Left lobe of liver (tissue), 2 donors: ENCODE measurements around the gene ZNF24. TPM values are rescaled to one million over a fixed set of nuclear protein-coding genes. Genes with fewer than 3 reads are reported as not detected.

Experiments used
- ATAC-seq: fragments of 200-7000 bp; cut with Tn5 transposase; one replicate; pipeline ENCODE4 v1.9.1; 2020; ENCODE audit warnings: mild to moderate bottlenecking, moderate library complexity
- DNase-seq: peaks from one replicate; pipeline ENCODE4 v3.0.0-alpha.2; 2020; ENCODE audit warnings: low spot score
- total RNA-seq: library from RNA; stranded (reverse); gene quantifications from one replicate; pipeline ENCODE4 v1.2.1, GENCODE V29; 2021
- donor health status: DM: no; HTN: no; CAD: no; lungs with moderate emphysema.
- donor health status: DM: no; HTN: yes; CAD: no.

The ZNF24 gene
- total RNA-seq, 1 donor from 2014 or later = 20.3 TPM

DNA sequence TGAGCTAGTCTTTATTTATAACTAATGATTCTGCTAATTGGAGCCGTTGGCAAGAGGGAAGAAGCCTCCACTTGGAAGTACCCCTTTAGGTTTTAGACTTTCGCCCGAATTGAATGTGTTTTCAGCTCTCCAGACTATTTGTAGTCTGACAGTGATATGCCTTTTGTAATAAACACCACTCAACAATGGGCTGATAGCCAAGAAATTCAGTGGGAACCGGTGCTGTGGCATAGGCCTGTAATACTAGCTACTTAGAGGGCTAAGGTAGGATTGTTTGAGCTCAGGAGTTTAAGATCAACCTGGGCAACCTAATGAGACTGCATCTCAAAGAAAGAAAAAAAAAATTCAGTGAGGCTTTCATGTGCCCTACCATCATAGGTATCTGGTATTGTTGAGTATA, 40.6 kb downstream of the ZNF24 start:
- DNase-seq (no peak), ATAC-seq (no peak)

DNA sequence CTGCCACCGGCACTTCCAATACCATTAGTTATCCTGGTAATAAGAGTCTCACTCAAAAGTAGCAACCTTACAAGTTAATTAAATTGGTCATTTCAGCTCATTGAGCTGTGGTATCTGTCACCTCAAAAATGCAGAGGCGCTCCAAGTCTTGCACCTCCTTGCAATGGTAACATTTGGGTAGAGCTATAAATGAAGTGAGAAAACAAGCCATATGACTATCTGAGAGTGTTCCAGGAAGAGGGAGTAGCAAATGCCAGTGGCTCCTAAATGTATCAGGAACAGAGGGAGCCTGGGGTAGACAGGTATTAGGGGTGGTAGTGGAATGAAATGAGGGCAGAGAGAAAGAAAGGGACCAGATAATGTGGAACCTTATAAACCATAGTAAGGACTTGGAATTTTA, 48.2 kb downstream of the ZNF24 start:
- ATAC-seq (no peak), DNase-seq (no peak)

- ATAC-seq (no peak), DNase-seq (no peak)
Measured at GRCh38 chr18:35291166-35291565, 53.1 kb downstream of the ZNF24 start.

DNA sequence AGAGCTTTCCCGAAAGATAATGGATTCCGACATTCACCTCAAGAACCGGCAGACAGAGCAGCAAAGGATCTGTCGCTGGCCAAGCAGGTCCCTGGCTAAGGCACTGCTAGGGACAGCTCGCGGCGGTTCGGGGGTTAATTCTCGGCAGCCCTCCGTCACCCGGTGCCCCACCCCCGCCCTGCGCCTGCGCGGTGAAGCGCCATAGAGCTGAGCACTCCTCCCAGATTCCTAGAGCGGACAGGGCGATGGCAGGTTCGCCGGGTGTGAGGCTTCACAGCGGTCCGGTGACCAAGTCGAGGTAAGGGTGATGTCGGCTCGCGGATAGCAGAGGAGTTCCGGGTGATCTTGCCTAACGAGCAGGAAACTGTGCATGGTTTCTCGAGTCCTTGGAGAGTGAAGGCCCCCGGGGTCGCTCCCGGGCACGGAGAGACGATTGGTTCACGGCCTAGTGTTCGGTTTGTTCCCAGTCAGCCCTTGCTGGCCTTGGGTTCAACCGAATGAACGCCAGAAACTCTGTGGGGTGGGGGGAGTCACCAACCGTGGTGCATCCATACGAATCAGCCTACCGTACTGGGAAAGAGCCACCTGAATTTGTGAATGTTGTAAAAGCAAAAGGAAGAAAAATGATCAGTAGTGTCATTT, 54.0 kb downstream of the ZNF24 start, which contains the start of gene ZSCAN30:
TSS of gene ZSCAN30 (minus strand) at position 136 of the 642 bp plus-strand sequence. CDS start 25,877 bp downstream, outside the sequence.
- ATAC-seq = peak; percentile 99

DNA sequence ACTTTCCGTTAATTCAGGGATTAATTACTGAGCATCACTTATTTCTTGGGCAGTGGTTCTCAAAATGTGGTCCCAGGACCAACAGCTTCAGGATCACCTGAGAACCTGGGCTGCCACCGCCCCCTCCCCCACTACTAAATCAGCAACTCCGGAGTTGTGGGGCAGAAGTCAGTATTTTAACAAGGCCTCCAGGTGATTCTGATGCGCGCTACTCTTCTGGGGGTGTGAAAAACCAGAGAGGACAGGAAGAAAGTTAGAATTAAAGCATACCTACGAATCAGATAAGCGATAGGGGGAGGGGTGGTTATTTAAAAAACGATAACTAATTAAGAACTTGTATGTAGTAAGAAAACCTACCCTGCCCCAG, 54.5 kb downstream of the ZNF24 start:
- DNase-seq (no peak), ATAC-seq (peak; percentile 63)

More for the DNA sequence above, 54.0 kb downstream of the ZNF24 start, which contains the start of gene ZSCAN30:
- peak; percentile 96 for DNase-seq

DNA sequence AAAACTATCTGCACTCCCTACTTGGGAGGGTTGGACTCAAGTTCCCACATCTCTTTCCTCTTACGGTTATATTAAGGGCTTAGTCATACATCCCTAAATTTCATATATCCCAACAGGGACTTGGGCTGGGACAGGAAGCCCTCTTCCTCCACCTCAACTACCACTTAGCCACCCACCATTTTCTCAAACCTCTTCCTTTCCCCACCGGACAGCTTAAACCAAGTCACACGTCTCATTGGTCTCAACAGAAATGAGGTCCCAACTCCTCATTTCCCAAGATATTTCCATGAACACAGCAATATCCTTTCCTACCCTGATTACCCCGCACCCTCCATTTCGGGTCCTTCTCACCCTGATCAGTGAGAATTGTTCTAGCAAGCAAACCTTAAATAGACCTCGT, 54.9 kb downstream of the ZNF24 start:
- DNase-seq = no peak
- ATAC-seq = no peak

GRCh38 chr18:35284841-35285240, 59.4 kb downstream of the ZNF24 start:
- ATAC-seq (no peak), DNase-seq (no peak)

- no peak for DNase-seq
- ATAC-seq = no peak
Measured at GRCh38 chr18:35283923-35284794, 60.1 kb downstream of the ZNF24 start.

GRCh38 chr18:35282353-35282752, 61.9 kb downstream of the ZNF24 start:
- ATAC-seq (no peak), DNase-seq (no peak)

Other genes with a start within 250 kb of the ZNF24 start
- gene ZNF397, start 103.4 kb downstream of the ZNF24 start, total RNA-seq = 11.9 TPM
- gene ZSCAN30, start 54.2 kb downstream of the ZNF24 start, total RNA-seq = 5.5 TPM
- 1.2 TPM for gene ZNF396, start 32.9 kb upstream of the ZNF24 start, total RNA-seq
- 9.5 TPM for gene INO80C, start 153.5 kb upstream of the ZNF24 start, total RNA-seq
- gene GALNT1, start 237.3 kb upstream of the ZNF24 start, total RNA-seq = 34.8 TPM